Measurements from ENCODE around the gene SNX24.

The SNX24 gene

DNA sequence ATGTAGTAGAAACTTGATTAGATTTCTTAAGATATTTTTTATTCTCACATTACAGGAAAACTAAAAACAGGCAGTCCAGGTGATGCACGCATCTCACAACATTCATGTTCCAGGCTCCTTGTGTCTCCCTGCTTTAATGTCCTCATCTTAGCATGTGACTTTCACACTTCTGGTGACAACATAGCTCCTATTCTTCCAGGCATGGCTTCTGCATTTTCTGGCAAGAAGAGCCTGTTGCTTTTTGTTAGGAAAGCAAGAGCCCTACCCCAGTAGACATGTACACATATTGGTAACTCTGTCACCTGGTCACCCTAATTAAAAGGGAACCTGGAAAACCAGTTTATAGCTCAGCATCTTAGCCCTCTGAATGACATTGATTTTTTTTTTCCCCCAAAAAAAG, 98.6 kb downstream of the SNX24 start:
- no peak for DNase-seq (ENCODE audit: extremely low read depth, low read depth)
- TF ChIP-seq, protein P1, sequence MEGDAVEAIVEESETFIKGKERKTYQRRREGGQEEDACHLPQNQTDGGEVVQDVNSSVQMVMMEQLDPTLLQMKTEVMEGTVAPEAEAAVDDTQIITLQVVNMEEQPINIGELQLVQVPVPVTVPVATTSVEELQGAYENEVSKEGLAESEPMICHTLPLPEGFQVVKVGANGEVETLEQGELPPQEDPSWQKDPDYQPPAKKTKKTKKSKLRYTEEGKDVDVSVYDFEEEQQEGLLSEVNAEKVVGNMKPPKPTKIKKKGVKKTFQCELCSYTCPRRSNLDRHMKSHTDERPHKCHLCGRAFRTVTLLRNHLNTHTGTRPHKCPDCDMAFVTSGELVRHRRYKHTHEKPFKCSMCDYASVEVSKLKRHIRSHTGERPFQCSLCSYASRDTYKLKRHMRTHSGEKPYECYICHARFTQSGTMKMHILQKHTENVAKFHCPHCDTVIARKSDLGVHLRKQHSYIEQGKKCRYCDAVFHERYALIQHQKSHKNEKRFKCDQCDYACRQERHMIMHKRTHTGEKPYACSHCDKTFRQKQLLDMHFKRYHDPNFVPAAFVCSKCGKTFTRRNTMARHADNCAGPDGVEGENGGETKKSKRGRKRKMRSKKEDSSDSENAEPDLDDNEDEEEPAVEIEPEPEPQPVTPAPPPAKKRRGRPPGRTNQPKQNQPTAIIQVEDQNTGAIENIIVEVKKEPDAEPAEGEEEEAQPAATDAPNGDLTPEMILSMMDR (IDR thresholded peaks at IDR 0.05; ENCODE audit: low read depth, low read length) = no peak

DNA sequence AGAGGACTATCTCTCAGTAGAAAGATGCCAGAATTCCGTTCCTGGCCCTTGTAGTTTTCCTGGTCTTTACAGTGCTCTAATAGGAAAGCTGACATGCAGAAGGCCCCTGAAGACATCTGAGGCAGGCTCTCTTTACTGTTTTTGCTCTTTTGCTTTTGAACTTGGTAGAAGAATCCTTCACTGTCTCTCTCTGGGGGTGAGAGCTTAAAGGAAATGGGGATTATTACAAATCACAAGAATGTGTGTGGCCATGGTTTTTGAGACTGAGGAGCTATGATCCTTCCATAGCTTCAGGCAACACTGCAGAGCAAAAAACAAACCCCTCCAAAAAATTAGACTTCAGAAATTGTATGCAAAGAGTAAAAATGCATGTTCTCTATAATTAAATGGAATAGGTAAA, 102.0 kb downstream of the SNX24 start:
- TF ChIP-seq, protein P1 (IDR thresholded peaks at IDR 0.05; ENCODE audit: low read depth, low read length) = no peak
- DNase-seq (ENCODE audit: extremely low read depth, low read depth) = no peak

DNA sequence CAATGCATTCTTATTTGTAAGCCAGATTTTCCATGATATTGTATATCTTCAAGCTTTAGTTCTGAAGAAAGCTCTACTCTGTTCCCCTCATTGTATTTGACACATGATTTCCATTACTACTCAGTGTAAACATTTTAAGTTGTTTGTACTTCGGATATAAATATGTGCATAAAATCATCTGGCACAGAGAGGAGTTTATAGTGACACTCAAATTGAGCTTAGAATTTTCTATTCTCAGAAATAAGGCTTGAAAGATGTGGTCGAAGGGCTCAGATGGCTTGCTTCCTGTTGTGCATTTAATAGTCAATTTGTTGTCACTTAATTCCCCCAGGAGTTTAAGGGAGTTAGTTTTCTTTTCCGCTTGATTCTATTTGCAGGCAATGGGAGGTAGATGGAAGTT, 102.4 kb downstream of the SNX24 start:
- TF ChIP-seq, protein P1 (IDR thresholded peaks at IDR 0.05; ENCODE audit: low read depth, low read length) = no peak
- DNase-seq (ENCODE audit: extremely low read depth, low read depth) = no peak

DNA sequence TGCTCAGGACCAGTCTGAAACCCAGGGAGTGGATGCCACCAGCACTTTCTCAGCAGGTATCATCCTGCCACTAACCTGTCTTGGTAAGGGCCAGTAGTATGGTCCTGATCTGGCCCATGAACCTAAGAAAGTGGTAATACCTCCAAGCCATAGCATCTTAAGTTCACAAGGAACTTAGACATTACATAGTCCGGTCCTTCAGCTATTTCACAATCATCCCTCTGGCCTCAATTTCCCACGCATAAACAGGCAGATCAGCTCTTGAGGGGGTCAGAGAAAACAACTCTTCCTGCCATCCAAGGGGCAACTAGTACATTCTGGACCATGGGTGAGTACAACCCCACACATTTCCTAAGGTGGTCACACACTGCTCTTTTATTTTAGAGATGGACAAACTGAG, 102.9 kb downstream of the SNX24 start:
- TF ChIP-seq, protein P1 (IDR thresholded peaks at IDR 0.05; ENCODE audit: low read depth, low read length) = no peak

DNA sequence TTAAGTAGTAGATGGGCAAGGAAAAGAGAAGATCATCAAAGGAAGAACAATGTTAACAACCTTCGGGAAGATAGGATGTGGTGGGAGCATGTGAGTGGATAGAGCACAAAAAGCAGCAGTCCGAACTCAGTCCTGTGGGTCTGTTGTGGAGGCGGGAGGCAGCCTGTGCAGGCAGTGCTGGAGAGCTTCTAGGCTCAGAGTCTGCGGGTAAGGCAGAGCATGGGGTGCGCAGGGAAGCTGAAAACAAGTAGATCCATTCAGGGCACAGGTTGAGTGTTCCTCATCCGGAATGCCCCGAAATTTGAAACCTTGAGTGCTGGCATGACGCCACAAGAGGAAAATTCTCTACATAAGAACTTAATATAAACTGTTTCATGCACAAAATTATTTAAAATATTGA, 106.2 kb downstream of the SNX24 start:
- no peak for DNase-seq (ENCODE audit: extremely low read depth, low read depth)
- TF ChIP-seq, protein P1 (IDR thresholded peaks at IDR 0.05; ENCODE audit: low read depth, low read length) = no peak

More for the DNA sequence above, 102.9 kb downstream of the SNX24 start:
- no peak for DNase-seq (ENCODE audit: extremely low read depth, low read depth)

DNA sequence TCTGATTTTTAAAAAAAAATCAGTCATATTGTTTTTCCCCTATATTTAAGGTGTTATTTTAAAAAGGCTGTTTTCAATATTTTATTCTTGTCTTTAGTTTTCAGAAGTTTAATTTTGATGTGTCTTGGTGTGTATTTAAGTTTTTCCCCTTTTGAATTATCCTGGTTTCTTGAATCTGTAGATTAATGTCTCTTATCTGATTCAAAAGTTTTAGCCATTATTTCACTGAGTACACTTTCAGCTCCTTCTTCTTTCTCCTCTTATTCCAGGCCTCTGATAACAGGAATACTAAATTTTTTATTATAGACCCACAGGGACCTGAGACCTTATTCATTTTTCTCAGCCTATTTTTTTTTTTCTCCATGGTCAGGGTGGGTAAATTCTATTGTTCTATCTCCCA, 109.3 kb downstream of the SNX24 start:
- DNase-seq (ENCODE audit: extremely low read depth, low read depth) = no peak
- TF ChIP-seq, protein P1 (IDR thresholded peaks at IDR 0.05; ENCODE audit: low read depth, low read length) = no peak

DNA sequence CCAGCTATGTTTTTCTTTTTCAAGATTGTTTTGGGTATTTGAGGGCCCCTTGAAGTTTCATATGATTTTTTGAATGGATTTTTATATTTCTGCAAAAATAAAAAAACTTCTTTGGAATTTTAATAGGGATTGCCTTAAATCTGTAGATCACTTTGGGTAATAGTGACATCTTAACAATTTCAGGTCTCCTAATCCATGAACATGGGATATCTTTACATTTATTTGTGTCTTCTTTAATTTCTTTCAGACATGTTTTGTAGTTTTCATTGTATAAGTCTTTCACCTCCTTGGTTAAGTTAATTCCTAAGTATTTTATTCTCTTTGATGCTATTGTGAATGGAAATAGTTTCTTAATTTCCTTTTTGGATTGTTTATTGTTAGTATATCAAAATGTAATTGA, 112.0 kb downstream of the SNX24 start:
- TF ChIP-seq, protein P1 (IDR thresholded peaks at IDR 0.05; ENCODE audit: low read depth, low read length) = no peak
- no peak for DNase-seq (ENCODE audit: extremely low read depth, low read depth)
